Left cardiac atrium (tissue), 4 donors: ENCODE data around the gene SRSF5. TPM values are rescaled to one million over a fixed set of nuclear protein-coding genes. Genes with fewer than 3 reads are reported as not detected.
A peak's percentile ranks its signal among the peaks of the same experiment; 100 is the strongest.
"Not testable (repeated sequence)": the region's sequence is repeated elsewhere in the genome, so short reads cannot be mapped to it uniquely, and the experiment has no call there.

Experiments used
- ATAC-seq, 2 donors: fragments of 200-7000 bp; cut with Tn5 transposase; one replicate each; pipeline ENCODE4 v1.9.1; 2020; ENCODE audit warnings: mild to moderate bottlenecking in 2 of 2, moderate library complexity in 2 of 2
- DNase-seq: peaks from one replicate; pipeline ENCODE4 v3.0.0-alpha.2; 2020
- intact Hi-C, 2 donors: fragments of 100-400 bp; cut with DNase I; formaldehyde crosslinking; loops; one replicate each; pipeline versions ENCODE4 v1.14.1 to v1.15.1; 2022 to 2023
- long read RNA-seq: library from polyadenylated mRNA; unstranded; transcript quantifications from one replicate; pipeline ENCODE4 v2.0.0, GENCODE V29; 2021
- total RNA-seq, 2 donors: library from RNA; stranded (reverse); fragmentation: NEBNext Ultra II Directional; extraction: Animal tissue kit (Norgen Biotek cat#: 25700); gene quantifications; one replicate each; pipeline ENCODE4 v1.2.1, GENCODE V29; 2021
- donor health status: DM: no; HTN: yes; CAD: no.
- donor health status: DM: no; HTN: yes; CAD: no; lungs with severe emphysema.
- donor health status: DM: yes; HTN: yes; CAD: no.
- donor health status: Dilated cardiomyopathy.

SRSF5 gene
- 100 to 1,000 TPM; 173 to 284 TPM for total RNA-seq
- long read RNA-seq, transcript SRSF5-217 (8 exons, 1,500 nt), result major isoform, 48 of 159 reads
- long read RNA-seq, transcript SRSF5-201 (8 exons, 1,638 nt), result minor isoform, 6 of 159 reads
- long read RNA-seq, partial matches to known transcripts, result 19 of 159 reads
- long read RNA-seq, other reads (novel, unspliced or antisense), result 78 of 159 reads

- DNase-seq (peak; percentile 97), ATAC-seq (peak; percentile 96 to 97)
- intact Hi-C loops, result no loop called here
These were observed at the start of gene SRSF5 for GRCh38 chr14:69766984-69767368. TSS of gene SRSF5 (plus strand) at chr14:69767142. CDS start at chr14:69768157, 1,015 bp downstream.

GRCh38 chr14:69718614-69719013 lies 48.3 kb upstream of the SRSF5 start:
- not testable (repeated sequence) for ATAC-seq, DNase-seq
- intact Hi-C loops, result loop anchor here in 1 of 2 donors (5.0 kb wide), 1 partner anchor 106 kb away; the partner anchor contains the start of gene SUSD6

GRCh38 chr14:69719501-69719951 lies 47.4 kb upstream of the SRSF5 start:
- peak; percentile 71 for DNase-seq
- intact Hi-C loops, result loop anchor here in 1 of 2 donors (5.0 kb wide), 1 partner anchor 107 kb away; the partner anchor contains the start of gene SUSD6
- peak; percentile 31 to 80 for ATAC-seq

GRCh38 chr14:69720912-69721311 lies 46.0 kb upstream of the SRSF5 start:
- intact Hi-C loops, result no loop called here
- ATAC-seq (no peak), DNase-seq (no peak)

- intact Hi-C loops, result loop anchor here (1.0 to 5.0 kb wide), 4 partner anchors 125 to 190 kb away; no protein-coding TSS in a partner anchor
- ATAC-seq (peak; percentile 96 to 97), DNase-seq (peak; percentile 88)
These were observed 40.0 kb upstream of the SRSF5 start for GRCh38 chr14:69726761-69727511.

GRCh38 chr14:69727860-69728259 lies 39.1 kb upstream of the SRSF5 start:
- ATAC-seq (no peak), DNase-seq (no peak)
- intact Hi-C loops, result loop anchor here (2.0 to 5.0 kb wide), 3 partner anchors 126 to 191 kb away; no protein-coding TSS in a partner anchor

GRCh38 chr14:69731919-69732598 lies 34.9 kb upstream of the SRSF5 start:
- ATAC-seq, intact Hi-C loops, DNase-seq: not testable (repeated sequence)

- ATAC-seq, DNase-seq, intact Hi-C loops: not testable (repeated sequence)
These were observed 30.5 kb upstream of the SRSF5 start for GRCh38 chr14:69736405-69736804.

- DNase-seq (no peak), ATAC-seq (no peak)
- intact Hi-C loops, result no loop called here
These were observed 25.9 kb upstream of the SRSF5 start for GRCh38 chr14:69741055-69741454.

- no peak for DNase-seq
- no peak for ATAC-seq
- intact Hi-C loops, result no loop called here
These were observed 17.0 kb upstream of the SRSF5 start for GRCh38 chr14:69749956-69750355.

- intact Hi-C loops, result no loop called here
- DNase-seq, result no peak
- no peak for ATAC-seq
These were observed 16.4 kb upstream of the SRSF5 start for GRCh38 chr14:69750495-69750894.

- DNase-seq, result no peak
- intact Hi-C loops, result no loop called here
- no peak for ATAC-seq
These were observed 14.2 kb upstream of the SRSF5 start for GRCh38 chr14:69752773-69753172.

- intact Hi-C loops, result no loop called here
- no peak for DNase-seq
- ATAC-seq, result no peak
These were observed 13.1 kb upstream of the SRSF5 start for GRCh38 chr14:69753860-69754259.

- intact Hi-C loops, result no loop called here
- DNase-seq, result no peak
- no peak for ATAC-seq
These were observed 12.5 kb upstream of the SRSF5 start for GRCh38 chr14:69754487-69754886.

GRCh38 chr14:69755296-69755695 lies 11.6 kb upstream of the SRSF5 start:
- no peak for DNase-seq
- intact Hi-C loops, result no loop called here

GRCh38 chr14:69755784-69756183 lies 11.2 kb upstream of the SRSF5 start:
- no peak for DNase-seq
- intact Hi-C loops, result no loop called here
- ATAC-seq, result no peak

More at GRCh38 chr14:69755296-69755695, 11.6 kb upstream of the SRSF5 start:
- no peak for ATAC-seq

GRCh38 chr14:69756298-69756697 lies 10.6 kb upstream of the SRSF5 start:
- ATAC-seq, result no peak
- intact Hi-C loops, result no loop called here
- no peak for DNase-seq

GRCh38 chr14:69760810-69761209 lies 6.1 kb upstream of the SRSF5 start:
- DNase-seq, result no peak
- no peak for ATAC-seq
- intact Hi-C loops, result no loop called here

- intact Hi-C loops, result no loop called here
These were observed 3.0 kb upstream of the SRSF5 start for GRCh38 chr14:69763761-69764510.

More at GRCh38 chr14:69763761-69764510, 3.0 kb upstream of the SRSF5 start:
- no peak for DNase-seq
- no peak for ATAC-seq
